Activated naive CD4-positive, alpha-beta T cell treated with anti-CD3 and anti-CD28 coated beads, Interleukin-2, amount 50 U/mL, for 72 hours (primary cell): ENCODE data around the gene TTC7B. TPM values are rescaled to one million over a fixed set of nuclear protein-coding genes. Genes with fewer than 3 reads are reported as not detected.

Experiments
- ATAC-seq, 2 donors: fragments of 150-1000 bp; cut with Tn5 transposase; 2 replicates each; pipeline ENCODE4 v1.10.0; 2021; ENCODE audit warnings: mild to moderate bottlenecking in 2 of 2, moderate library complexity in 2 of 2
- DNase-seq, 2 donors: peaks; one replicate each; pipeline ENCODE4 v3.0.0; 2021 to 2022; ENCODE audit warnings: low spot score in 2 of 2
- H3K27ac Mint-ChIP-seq, 2 donors: one replicate each; pipeline ENCODE4 v1.8.0; 2022; ENCODE audit warnings: mild to moderate bottlenecking in 2 of 2, mixed read lengths in 2 of 2
- H3K36me3 Mint-ChIP-seq, 2 donors: one replicate each; pipeline ENCODE4 v1.8.0; 2022; ENCODE audit warnings: mixed read lengths in 2 of 2
- H3K9me3 Mint-ChIP-seq, 2 donors: one replicate each; pipeline ENCODE4 v1.8.0; 2022; ENCODE audit warnings: mixed read lengths in 2 of 2
- total RNA-seq, 2 donors: library from RNA; stranded (reverse); gene quantifications; one replicate each; pipeline ENCODE4 v1.2.3, GENCODE V29; 2022

TTC7B gene
- total RNA-seq, 2 donors from 2014 or later: 7.2 to 9.1 TPM

DNA sequence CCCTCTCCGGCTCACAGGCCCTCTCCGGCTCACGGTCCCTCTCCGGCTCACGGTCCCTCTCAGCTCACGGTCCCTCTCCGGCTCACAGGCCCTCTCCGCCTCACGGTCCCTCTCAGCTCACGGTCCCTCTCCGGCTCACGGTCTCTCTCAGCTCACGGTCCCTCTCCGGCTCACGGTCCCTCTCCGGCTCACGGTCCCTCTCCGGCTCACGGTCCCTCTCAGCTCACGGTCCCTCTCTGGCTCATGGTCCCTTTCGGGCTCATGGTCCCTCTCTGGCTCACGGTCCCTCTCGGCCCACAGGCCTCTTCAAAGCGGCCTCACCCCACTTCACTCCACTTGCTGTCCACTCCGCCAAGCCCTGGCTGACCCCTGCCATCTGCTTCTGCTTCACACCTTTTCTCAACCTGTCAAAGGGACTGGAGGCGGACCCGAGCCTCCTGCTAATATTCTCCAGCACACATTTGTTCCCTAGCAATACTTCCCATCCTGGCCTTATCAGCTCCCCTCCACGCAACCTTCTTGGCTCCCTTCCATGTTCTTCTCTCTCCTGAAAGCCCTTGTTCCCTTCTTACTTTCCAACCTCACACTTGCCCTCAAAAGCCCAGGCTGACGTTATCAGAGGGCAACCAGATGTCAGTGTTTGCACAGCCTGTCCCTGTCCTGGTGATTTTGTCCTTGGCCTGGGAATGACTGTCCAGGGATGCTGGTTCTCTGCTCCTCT lies 242.7 kb downstream of the TTC7B start:
- Mint-ChIP-seq H3K9me3 (no peaks in the 10 kb centered on the region), H3K36me3 (no peaks in the 10 kb centered on the region), H3K27ac (no peak overlapping the region)
- no peak for DNase-seq
- no peak for ATAC-seq

- Mint-ChIP-seq H3K27ac (no peak overlapping the region), H3K36me3 (no peaks in the 10 kb centered on the region), H3K9me3 (no peaks in the 10 kb centered on the region)
- no peak for DNase-seq
- ATAC-seq: no peak
These were observed 243.6 kb downstream of the TTC7B start for GRCh38 chr14:90572441-90573150.

- Mint-ChIP-seq H3K9me3 (no peaks in the 10 kb centered on the region), H3K36me3 (no peaks in the 10 kb centered on the region), H3K27ac (no peak overlapping the region)
- ATAC-seq (no peak), DNase-seq (no peak)
These were observed 244.9 kb downstream of the TTC7B start for GRCh38 chr14:90571149-90571947.

- ATAC-seq (no peak), DNase-seq (no peak)
- H3K36me3 Mint-ChIP-seq: no peaks in the 10 kb centered on the region
- H3K9me3 Mint-ChIP-seq: no peaks in the 10 kb centered on the region
- no peak overlapping the region for H3K27ac Mint-ChIP-seq
These were observed 245.8 kb downstream of the TTC7B start for GRCh38 chr14:90570461-90570860.

- H3K27ac Mint-ChIP-seq: peak overlapping the region in 1 of 2 donors; percentile 23
- ATAC-seq: no peak
- H3K36me3 Mint-ChIP-seq: no peaks in the 10 kb centered on the region
- no peak for DNase-seq
- no peaks in the 10 kb centered on the region for H3K9me3 Mint-ChIP-seq
These were observed 246.4 kb downstream of the TTC7B start for GRCh38 chr14:90569606-90570387.

GRCh38 chr14:90569201-90569600 lies 247.0 kb downstream of the TTC7B start:
- ATAC-seq: no peak
- Mint-ChIP-seq H3K9me3 (no peaks in the 10 kb centered on the region), H3K27ac (peak overlapping the region; percentile 23 to 41), H3K36me3 (no peaks in the 10 kb centered on the region)
- DNase-seq: no peak

DNA sequence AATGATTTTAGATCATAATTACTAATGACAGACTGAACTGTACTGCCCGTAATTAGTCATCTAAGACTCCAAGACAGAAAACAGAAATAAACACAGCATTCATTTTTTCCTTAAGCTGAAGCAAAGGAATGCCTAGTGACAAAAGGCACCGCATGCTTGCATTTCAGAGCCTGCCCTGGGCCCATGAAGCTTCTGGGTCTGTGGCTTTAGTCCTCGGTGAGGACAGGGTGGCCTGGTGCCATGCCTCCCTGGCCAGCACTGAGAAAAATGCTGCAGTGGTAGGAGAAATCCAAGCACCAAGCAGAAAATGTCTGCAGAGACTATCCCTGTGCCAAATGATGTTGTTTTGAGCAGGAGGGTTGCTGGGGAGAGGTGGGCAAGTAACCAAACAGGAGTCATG lies 247.8 kb downstream of the TTC7B start:
- Mint-ChIP-seq H3K9me3 (no peaks in the 10 kb centered on the region), H3K36me3 (no peaks in the 10 kb centered on the region), H3K27ac (no peak overlapping the region)
- DNase-seq (no peak), ATAC-seq (no peak)

- ATAC-seq (no peak), DNase-seq (no peak)
- H3K9me3 Mint-ChIP-seq: no peaks in the 10 kb centered on the region
- H3K27ac Mint-ChIP-seq: peak overlapping the region in 1 of 2 donors; percentile 53
- no peaks in the 10 kb centered on the region for H3K36me3 Mint-ChIP-seq
These were observed 248.2 kb downstream of the TTC7B start for GRCh38 chr14:90567991-90568390.

GRCh38 chr14:90567191-90567590 lies 249.0 kb downstream of the TTC7B start:
- no peak for DNase-seq
- Mint-ChIP-seq H3K27ac (no peak overlapping the region), H3K36me3 (no peaks in the 10 kb centered on the region), H3K9me3 (no peaks in the 10 kb centered on the region)
- ATAC-seq: no peak

DNA sequence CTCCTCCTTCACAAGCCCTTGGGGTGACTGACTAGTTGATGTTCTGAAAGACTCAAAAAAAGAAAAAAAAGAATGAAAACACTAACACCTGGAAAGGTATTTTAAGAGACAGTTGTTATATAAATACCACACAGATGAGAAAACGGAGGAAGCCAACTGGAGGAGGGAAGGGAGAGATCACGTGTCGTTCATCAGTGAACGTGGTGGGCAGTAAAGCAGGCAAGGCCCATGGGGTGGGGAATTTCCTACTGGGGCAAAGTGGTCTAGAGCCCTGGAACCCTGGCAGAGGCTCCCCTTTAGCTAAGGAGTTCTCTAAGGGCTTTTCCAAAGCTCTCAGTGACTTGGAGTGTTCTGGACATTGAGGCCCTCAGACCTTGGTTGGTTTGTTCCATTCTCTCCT lies 249.7 kb downstream of the TTC7B start:
- H3K27ac Mint-ChIP-seq: no peak overlapping the region
- no peaks in the 10 kb centered on the region for H3K36me3 Mint-ChIP-seq
- DNase-seq: no peak
- no peaks in the 10 kb centered on the region for H3K9me3 Mint-ChIP-seq
- no peak for ATAC-seq

DNA sequence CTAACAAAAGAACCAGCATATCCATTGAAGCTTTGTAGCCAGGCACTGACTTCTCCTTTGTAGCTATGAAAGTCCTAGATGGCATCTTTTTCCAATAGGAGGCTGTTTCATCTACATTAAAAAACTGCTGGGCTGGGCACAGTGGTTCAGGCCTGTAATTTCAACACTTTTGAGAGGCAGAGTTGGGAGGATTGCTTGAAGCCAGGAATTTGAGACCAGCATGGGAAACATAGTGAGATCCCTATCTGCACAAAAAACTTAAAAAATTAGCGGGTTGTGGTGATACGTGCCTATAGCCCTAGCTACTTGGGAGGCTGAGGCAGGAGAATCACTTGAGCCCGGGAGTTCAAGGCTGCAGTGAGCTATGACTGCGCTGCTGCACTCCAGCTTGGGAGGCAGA lies 251.7 kb downstream of the TTC7B start:
- Mint-ChIP-seq H3K27ac (peak overlapping the region in 1 of 2 donors; percentile 18), H3K9me3 (no peaks in the 10 kb centered on the region), H3K36me3 (no peaks in the 10 kb centered on the region)
- DNase-seq: no peak
- ATAC-seq: no peak

DNA sequence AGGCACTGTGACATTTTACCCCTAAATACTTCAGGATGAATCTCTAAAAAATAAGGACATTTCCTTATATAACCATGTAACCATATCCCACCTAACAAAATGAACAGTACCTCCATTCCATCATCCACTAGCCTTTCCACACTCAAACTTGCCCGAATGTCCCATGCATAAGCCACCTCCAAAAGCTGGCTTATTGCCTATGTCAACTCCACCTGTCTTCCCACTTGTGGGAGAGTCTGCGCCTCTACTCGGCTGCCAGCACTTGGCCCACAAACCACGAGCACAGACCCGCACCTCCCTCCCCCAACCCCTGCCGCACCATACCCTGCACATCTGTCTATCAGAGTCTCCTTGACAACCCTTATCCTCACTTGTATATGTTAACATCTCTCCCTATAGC lies 253.6 kb downstream of the TTC7B start:
- no peak overlapping the region for H3K27ac Mint-ChIP-seq
- H3K9me3 Mint-ChIP-seq: no peaks in the 10 kb centered on the region
- ATAC-seq: no peak
- no peaks in the 10 kb centered on the region for H3K36me3 Mint-ChIP-seq
- no peak for DNase-seq

DNA sequence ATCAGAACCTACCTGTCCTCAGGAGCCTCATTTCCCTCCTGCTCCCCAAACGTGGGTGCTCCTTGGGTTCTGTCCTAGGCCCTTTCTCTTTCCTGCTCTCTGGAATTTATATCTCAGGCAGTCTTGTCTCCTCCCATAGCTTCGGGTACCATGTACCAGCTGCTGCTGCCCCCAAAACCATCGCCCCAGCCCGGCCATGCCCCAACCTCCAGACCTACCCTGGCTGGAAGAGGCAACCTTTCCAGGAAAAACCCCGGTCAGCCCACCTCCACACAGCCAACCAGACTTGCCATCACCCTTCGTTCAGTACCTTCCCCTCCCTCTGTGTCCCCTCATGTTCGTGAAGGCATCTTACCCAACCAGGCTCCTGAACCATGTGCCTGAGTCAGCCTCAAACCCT lies 254.3 kb downstream of the TTC7B start:
- H3K27ac Mint-ChIP-seq: no peak overlapping the region
- ATAC-seq (no peak), DNase-seq (no peak)
- no peaks in the 10 kb centered on the region for H3K9me3 Mint-ChIP-seq
- no peaks in the 10 kb centered on the region for H3K36me3 Mint-ChIP-seq

- no peak for DNase-seq
- ATAC-seq: no peak
- Mint-ChIP-seq H3K27ac (peak overlapping the region in 1 of 2 donors; percentile 22), H3K36me3 (no peaks in the 10 kb centered on the region), H3K9me3 (no peaks in the 10 kb centered on the region)
These were observed 255.2 kb downstream of the TTC7B start for GRCh38 chr14:90560991-90561390.

- ATAC-seq: no peak
- no peaks in the 10 kb centered on the region for H3K9me3 Mint-ChIP-seq
These were observed 255.7 kb downstream of the TTC7B start for GRCh38 chr14:90560558-90560957.

GRCh38 chr14:90559811-90560492 lies 256.3 kb downstream of the TTC7B start:
- Mint-ChIP-seq H3K27ac (no peak overlapping the region), H3K36me3 (no peaks in the 10 kb centered on the region), H3K9me3 (no peaks in the 10 kb centered on the region)
- DNase-seq (no peak), ATAC-seq (no peak)

More at GRCh38 chr14:90560558-90560957, 255.7 kb downstream of the TTC7B start:
- no peak overlapping the region for H3K27ac Mint-ChIP-seq
- no peak for DNase-seq
- H3K36me3 Mint-ChIP-seq: no peaks in the 10 kb centered on the region
